Measurements from ENCODE around the gene SORCS3. TPM values are rescaled to one million over a fixed set of nuclear protein-coding genes. Genes with fewer than 3 reads are reported as not detected.

SORCS3 gene
- total and polyA plus RNA-seq, 2 of the 4 experiments (the other 2 are of a cell fraction), result not detected

DNA sequence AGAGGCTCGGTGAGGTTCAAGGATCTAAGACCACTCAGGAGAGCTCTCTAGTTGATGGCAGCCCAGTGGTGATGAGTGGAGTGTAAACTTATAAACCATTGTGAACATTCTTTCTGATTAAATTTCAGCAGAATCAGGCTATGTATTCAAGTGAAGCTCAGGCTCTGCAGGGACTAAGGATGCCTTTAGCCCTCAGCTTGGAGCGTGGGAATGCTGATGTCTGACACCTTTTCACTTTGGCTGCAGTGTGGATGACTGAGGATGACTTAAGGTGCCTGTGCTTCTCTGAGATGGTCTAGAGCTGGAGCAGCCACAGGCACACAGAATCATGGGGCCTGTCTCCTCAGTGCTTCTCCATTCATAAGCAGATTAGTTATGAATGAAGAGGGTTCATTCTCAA is 150.4 kb downstream of the SORCS3 start:
- ChIA-PET CTCF (no interaction called here), POLR2A (ENCODE audit: unreplicated experiment) (no interaction called here)
- no peak for ATAC-seq (ENCODE audit: low read depth)
- Histone ChIP-seq H3K27ac (ENCODE audit: insufficient read depth, low read length) (no peak overlapping the region), H2BK20ac (ENCODE audit: low read depth, low read length) (no peak overlapping the region), H3K79me1 (ENCODE audit: low read depth in 1 of 2, low read length in 2 of 2) (no peaks in the 10 kb centered on the region), H3K14ac (replicated peaks; ENCODE audit: low read depth, low read length) (no peak overlapping the region), H2AFZ (replicated peaks; ENCODE audit: low read length, poor library complexity) (no peak overlapping the region), H3K9ac (ENCODE audit: low read depth, low read length) (no peak overlapping the region), H3K4me2 (ENCODE audit: low read depth, low read length) (no peak overlapping the region), H4K91ac (ENCODE audit: insufficient read depth, low read depth, low read length) (no peak overlapping the region), H2BK15ac (ENCODE audit: low read depth, low read length) (no peak overlapping the region), H4K8ac (ENCODE audit: low read depth in 2 of 2, low read length in 2 of 2) (no peak overlapping the region), H3K18ac (ENCODE audit: low read depth, low read length) (no peak overlapping the region), H4K5ac (ENCODE audit: low read depth, low read length) (no peak overlapping the region), H2AK9ac (replicated peaks; ENCODE audit: low read depth, low read length, poor library complexity) (no peak overlapping the region), H4K20me1 (ENCODE audit: insufficient read depth, low read length) (no peaks in the 10 kb centered on the region), H3K9me3 (ENCODE audit: control insufficient read depth, insufficient read depth, low read length) (peaks cover 21% of the 10 kb centered on the region), H3K4me1 (ENCODE audit: control insufficient read depth, insufficient read depth, low read length) (no peaks in the 10 kb centered on the region), H3K23ac (ENCODE audit: low read depth, low read length) (no peak overlapping the region), H2BK5ac (ENCODE audit: low read depth, low read length, poor library complexity, severe bottlenecking) (no peak overlapping the region), H3K56ac (ENCODE audit: extremely low read depth, insufficient read depth, low read length) (no peak overlapping the region), H3K4ac (ENCODE audit: low read depth, low read length) (no peak overlapping the region), H3K4me3 (ENCODE audit: insufficient read depth, low read depth, low read length) (no peak overlapping the region), H3K27me3 (ENCODE audit: control insufficient read depth, insufficient read depth, low read length) (no peaks in the 10 kb centered on the region), H3K36me3 (ENCODE audit: control insufficient read depth, insufficient read depth, low read length) (no peaks in the 10 kb centered on the region), H3K9me1 (ENCODE audit: insufficient read depth, low read length) (no peaks in the 10 kb centered on the region), H2AK5ac (ENCODE audit: low read depth, low read length) (no peak overlapping the region), H2BK120ac (ENCODE audit: low read depth, low read length) (no peak overlapping the region)
- in situ Hi-C loops (cut with MboI; ENCODE audit: low sequenced_read_pairs), result no loop called here
- intact Hi-C loops (cut with micrococcal nuclease), result no loop called here
- dilution Hi-C loops (cut with HindIII; ENCODE audit: low sequenced_read_pairs, unreplicated experiment), result no loop called here
- no TSS peak for BruUV-seq (replicated peaks)
- WGBS, 2 experiments (ENCODE audit: extremely low coverage in 2 of 2, insufficient read length in 1 of 2), result no CpG with 5 or more reads among the region's 2 CpGs
- no peak for DNase-seq
- no peak for TF ChIP-seq RCOR1 (IDR thresholded peaks at IDR 0.05; ENCODE audit: insufficient replicate concordance, low read length)
- no peak for TF ChIP-seq NFE2L2 (IDR thresholded peaks at IDR 0.05; ENCODE audit: low read depth, low read length)
- TF ChIP-seq, protein P1, sequence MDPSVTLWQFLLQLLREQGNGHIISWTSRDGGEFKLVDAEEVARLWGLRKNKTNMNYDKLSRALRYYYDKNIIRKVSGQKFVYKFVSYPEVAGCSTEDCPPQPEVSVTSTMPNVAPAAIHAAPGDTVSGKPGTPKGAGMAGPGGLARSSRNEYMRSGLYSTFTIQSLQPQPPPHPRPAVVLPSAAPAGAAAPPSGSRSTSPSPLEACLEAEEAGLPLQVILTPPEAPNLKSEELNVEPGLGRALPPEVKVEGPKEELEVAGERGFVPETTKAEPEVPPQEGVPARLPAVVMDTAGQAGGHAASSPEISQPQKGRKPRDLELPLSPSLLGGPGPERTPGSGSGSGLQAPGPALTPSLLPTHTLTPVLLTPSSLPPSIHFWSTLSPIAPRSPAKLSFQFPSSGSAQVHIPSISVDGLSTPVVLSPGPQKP (IDR thresholded peaks at IDR 0.05; ENCODE audit: borderline replicate concordance, low read depth, low read length), result no peak
- TF ChIP-seq BHLHE40 (IDR thresholded peaks at IDR 0.05; ENCODE audit: low read depth, low read length), result no peak
- TF ChIP-seq CEBPB (IDR thresholded peaks at IDR 0.05; ENCODE audit: low read depth, low read length), result no peak
- no peak for TF ChIP-seq CHD1 (IDR thresholded peaks at IDR 0.05; ENCODE audit: low read depth, low read length)
- no peak for TF ChIP-seq FOS (IDR thresholded peaks at IDR 0.05; ENCODE audit: low read depth, low read length)
- TF ChIP-seq RFX5 (IDR thresholded peaks at IDR 0.05; ENCODE audit: low read depth, low read length), result no peak
- TF ChIP-seq, protein P2, sequence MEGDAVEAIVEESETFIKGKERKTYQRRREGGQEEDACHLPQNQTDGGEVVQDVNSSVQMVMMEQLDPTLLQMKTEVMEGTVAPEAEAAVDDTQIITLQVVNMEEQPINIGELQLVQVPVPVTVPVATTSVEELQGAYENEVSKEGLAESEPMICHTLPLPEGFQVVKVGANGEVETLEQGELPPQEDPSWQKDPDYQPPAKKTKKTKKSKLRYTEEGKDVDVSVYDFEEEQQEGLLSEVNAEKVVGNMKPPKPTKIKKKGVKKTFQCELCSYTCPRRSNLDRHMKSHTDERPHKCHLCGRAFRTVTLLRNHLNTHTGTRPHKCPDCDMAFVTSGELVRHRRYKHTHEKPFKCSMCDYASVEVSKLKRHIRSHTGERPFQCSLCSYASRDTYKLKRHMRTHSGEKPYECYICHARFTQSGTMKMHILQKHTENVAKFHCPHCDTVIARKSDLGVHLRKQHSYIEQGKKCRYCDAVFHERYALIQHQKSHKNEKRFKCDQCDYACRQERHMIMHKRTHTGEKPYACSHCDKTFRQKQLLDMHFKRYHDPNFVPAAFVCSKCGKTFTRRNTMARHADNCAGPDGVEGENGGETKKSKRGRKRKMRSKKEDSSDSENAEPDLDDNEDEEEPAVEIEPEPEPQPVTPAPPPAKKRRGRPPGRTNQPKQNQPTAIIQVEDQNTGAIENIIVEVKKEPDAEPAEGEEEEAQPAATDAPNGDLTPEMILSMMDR (conservative IDR thresholded peaks at IDR 0.05; ENCODE audit: low read depth, low read length), result no peak
- no peak for TF ChIP-seq MAZ (IDR thresholded peaks at IDR 0.05; ENCODE audit: borderline replicate concordance, low read depth, low read length)
- no peak for TF ChIP-seq POLR2A (IDR thresholded peaks at IDR 0.05; ENCODE audit: low read depth, low read length)
- TF ChIP-seq, protein P3, sequence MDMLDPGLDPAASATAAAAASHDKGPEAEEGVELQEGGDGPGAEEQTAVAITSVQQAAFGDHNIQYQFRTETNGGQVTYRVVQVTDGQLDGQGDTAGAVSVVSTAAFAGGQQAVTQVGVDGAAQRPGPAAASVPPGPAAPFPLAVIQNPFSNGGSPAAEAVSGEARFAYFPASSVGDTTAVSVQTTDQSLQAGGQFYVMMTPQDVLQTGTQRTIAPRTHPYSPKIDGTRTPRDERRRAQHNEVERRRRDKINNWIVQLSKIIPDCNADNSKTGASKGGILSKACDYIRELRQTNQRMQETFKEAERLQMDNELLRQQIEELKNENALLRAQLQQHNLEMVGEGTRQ (IDR thresholded peaks at IDR 0.05; ENCODE audit: low read depth, low read length), result no peak

Measured in IMR-90 (cell line).